HCT116 (cell line): Measurements from ENCODE around the gene SLC6A6.

Experiments used
- CTCF ChIP-seq, 3 experiments: fragments of 200-600 bp in 1 of 3; sonication (generic) in 1 of 3; IDR thresholded peaks in 2 of 3; conservative IDR thresholded peaks in 1 of 3; 2 replicates each; pipeline ENCODE4 v1.5.1; 2012 to 2017; ENCODE audit warnings: low read depth in 2 of 3, low read length in 2 of 3, antibody characterized with exemption in 1 of 3, borderline replicate concordance in 1 of 3, control low read depth in 1 of 3, mild to moderate bottlenecking in 1 of 3, mixed read lengths in 1 of 3, mixed run types in 1 of 3, moderate library complexity in 1 of 3; ENCODE audit not compliant: insufficient read depth in 1 of 3
- EGR1 ChIP-seq: IDR thresholded peaks from 2 replicates; pipeline ENCODE4 v1.6.1; 2012; ENCODE audit warnings: low read depth
- EZH2phosphoT487 ChIP-seq: fragments of 200-600 bp; IDR thresholded peaks from 2 replicates; pipeline ENCODE4 v1.6.1; 2018; ENCODE audit warnings: antibody characterized with exemption, borderline replicate concordance
- POLR2A ChIP-seq: IDR thresholded peaks from 2 replicates; pipeline ENCODE4 v1.7.0; 2011; ENCODE audit warnings: borderline replicate concordance; ENCODE audit not compliant: insufficient read depth, insufficient read length; ENCODE audit errors: extremely low read depth
- POLR2AphosphoS5 ChIP-seq: IDR thresholded peaks from 2 replicates; pipeline ENCODE4 v1.6.1; 2011; ENCODE audit warnings: mild to moderate bottlenecking, low read depth, low read length, moderate library complexity
- TF ChIP-seq, protein P1 (sequence below): IDR thresholded peaks from 2 replicates; pipeline ENCODE4 v1.6.1; 2012
- TF ChIP-seq, protein P2 (sequence below): IDR thresholded peaks from 2 replicates; pipeline ENCODE4 v1.6.1; 2012; ENCODE audit warnings: low read depth

DNA sequence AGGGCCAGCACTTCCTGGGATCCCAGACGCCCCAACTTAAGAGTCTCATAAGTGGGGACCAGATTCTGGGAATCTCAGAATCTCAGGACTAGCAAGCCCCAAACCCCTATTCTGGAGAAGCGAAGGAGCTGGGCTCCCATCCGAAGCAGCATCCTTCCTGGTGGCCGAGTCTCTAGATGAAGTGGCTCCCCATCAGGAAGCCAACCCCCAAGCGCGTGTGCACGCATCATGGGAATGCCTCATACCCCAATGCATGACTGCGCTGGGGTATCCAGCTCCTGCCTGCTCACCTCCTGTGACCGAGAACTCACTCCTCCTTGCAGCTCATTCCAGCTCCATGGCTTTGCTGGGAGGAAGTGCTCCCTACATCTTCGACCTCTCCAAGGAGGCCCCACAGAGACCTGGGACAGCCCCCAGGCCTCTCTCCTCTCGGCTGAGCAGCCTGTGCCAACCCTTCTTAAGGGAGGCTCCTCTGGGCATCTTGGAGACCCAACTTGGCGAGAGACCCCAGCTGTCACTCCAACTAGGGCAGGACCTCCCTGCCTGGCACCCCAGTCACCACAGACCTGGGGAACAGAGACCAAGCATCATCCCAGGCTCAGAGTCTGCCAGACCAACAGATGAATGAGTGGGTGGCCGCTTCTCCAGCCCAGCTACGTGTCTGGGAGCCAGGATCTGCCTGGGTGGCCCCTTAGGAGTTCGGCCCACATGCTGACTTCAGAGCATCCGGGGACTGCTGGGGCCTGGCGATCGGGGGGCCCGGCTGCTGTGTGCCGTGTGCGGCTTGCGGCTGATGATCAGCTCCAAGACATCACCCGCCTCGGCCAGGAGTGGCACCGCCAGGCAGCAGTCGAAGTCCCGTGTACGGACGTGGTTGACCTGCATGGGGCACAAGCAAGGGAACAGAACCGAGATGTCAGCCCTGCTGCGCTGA is 90.8 kb downstream of the SLC6A6 start:
- TF ChIP-seq CTCF (IDR thresholded peaks at IDR 0.05 in 2 of 3, conservative IDR thresholded peaks at IDR 0.05 in 1 of 3; ENCODE audit: borderline replicate concordance in 1 of 3, insufficient read depth in 1 of 3, low read depth in 2 of 3, low read length in 2 of 3) (no peak), EGR1 (no peak), POLR2AphosphoS5 (no peak), POLR2A (no peak), EZH2phosphoT487 (no peak)
- TF ChIP-seq, protein P1, sequence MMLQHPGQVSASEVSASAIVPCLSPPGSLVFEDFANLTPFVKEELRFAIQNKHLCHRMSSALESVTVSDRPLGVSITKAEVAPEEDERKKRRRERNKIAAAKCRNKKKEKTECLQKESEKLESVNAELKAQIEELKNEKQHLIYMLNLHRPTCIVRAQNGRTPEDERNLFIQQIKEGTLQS = no peak
- TF ChIP-seq, protein P2, sequence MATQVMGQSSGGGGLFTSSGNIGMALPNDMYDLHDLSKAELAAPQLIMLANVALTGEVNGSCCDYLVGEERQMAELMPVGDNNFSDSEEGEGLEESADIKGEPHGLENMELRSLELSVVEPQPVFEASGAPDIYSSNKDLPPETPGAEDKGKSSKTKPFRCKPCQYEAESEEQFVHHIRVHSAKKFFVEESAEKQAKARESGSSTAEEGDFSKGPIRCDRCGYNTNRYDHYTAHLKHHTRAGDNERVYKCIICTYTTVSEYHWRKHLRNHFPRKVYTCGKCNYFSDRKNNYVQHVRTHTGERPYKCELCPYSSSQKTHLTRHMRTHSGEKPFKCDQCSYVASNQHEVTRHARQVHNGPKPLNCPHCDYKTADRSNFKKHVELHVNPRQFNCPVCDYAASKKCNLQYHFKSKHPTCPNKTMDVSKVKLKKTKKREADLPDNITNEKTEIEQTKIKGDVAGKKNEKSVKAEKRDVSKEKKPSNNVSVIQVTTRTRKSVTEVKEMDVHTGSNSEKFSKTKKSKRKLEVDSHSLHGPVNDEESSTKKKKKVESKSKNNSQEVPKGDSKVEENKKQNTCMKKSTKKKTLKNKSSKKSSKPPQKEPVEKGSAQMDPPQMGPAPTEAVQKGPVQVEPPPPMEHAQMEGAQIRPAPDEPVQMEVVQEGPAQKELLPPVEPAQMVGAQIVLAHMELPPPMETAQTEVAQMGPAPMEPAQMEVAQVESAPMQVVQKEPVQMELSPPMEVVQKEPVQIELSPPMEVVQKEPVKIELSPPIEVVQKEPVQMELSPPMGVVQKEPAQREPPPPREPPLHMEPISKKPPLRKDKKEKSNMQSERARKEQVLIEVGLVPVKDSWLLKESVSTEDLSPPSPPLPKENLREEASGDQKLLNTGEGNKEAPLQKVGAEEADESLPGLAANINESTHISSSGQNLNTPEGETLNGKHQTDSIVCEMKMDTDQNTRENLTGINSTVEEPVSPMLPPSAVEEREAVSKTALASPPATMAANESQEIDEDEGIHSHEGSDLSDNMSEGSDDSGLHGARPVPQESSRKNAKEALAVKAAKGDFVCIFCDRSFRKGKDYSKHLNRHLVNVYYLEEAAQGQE = no peak
